ENCODE results near the gene GNAQ. TPM values are rescaled to one million over a fixed set of nuclear protein-coding genes. Genes with fewer than 3 reads are reported as not detected.
A peak's percentile ranks its signal among the peaks of the same experiment; 100 is the strongest.
"Not testable (repeated sequence)": the region's sequence is repeated elsewhere in the genome, so short reads cannot be mapped to it uniquely, and the experiment has no call there.

GNAQ gene
- polyA plus RNA-seq (2013, experiment 1 of 2; ENCODE audit: insufficient read length): 34.5 TPM
- polyA plus RNA-seq (2013, experiment 2 of 2; ENCODE audit: insufficient read length): 32.9 TPM

DNA sequence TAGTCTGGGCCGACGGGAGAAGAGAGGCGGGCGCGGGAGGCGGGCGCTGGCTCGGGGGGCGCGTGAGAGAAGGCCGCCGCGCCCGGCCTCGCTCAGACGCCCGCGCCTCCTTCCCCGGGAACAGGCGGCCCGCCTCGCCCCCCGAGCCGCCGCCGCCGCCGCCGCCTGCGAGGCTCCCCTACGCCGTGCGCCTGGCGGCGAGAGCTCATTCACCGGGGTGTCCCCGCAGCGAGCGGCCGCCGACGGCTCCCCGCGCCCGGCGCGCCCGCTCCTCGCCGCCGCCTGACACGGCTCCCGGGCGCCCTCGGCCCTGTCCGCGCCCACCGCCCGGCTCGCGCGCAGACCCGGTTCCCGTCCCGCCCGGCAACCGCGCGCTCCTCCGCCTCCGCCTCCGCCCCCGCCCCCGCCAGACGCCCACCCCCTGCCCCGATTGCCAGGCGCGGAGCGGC is at the start of gene GNAQ:
GNAQ (minus strand) TSS at position 368 of the 449 bp plus-strand sequence. CDS start 576 bp downstream, outside the sequence.
- no peak for DNase-seq

DNA sequence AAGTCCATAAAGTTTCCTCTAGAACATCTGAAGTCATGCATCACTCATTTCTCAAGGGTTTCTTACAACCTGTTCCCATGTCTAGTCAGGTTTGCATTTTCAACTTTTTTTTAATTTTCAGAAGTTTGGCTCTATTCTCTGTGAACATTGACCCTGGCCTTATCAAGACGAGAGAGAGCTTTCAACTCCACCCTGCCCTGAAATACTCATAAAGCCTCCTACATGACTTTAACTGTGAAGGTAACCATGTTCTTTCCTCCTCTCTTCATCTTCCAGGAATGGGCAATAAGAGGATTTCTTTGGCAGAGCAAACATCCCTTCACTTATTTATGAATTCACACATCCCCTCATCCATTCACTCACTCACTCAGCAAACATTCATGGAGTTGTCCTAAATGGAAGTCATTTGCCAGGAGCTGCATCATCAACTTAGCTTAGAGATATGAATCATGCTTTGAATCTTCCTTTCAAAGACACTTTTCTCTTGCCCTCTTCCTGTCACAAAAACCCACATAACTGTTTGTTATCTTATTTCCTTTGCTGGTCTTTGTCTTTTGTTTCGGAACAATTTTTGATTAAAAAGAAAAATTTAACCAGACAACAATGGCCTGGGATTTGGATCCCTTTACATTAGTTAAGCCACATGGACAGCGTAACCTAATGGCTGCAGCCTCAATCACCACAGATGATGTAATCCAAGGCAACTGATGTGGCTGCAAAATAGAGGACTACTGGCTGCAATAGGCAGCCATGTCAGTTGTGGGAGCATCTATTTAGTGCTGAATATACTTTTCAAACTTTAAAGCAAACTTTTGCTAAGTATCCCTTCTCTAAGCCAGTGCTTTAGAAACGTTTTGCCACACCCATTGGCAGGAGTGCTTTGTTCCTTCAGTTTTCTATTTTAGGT is 43.0 kb upstream of the GNAQ start:
- DNase-seq: peak; percentile 3

DNA sequence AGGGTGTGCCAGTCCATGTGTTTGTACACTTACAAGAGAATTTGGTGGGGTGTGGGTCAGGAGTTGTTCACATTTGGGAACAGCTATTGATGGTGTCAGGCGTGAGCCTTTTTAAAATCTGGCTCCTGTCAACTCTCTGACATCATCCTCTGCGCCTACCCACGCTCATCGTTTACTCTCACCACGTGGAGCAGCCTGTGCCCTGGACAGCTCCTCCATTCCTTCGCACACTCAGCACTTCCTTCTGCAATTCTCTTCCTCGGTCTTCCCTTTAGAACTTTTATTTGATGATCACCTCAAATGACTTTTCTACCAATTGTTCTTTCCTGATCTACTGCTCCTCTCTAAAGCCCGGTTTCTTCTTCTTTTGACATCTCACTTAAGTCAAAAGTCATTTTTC is 42.1 kb upstream of the GNAQ start:
- DNase-seq: no peak

DNA sequence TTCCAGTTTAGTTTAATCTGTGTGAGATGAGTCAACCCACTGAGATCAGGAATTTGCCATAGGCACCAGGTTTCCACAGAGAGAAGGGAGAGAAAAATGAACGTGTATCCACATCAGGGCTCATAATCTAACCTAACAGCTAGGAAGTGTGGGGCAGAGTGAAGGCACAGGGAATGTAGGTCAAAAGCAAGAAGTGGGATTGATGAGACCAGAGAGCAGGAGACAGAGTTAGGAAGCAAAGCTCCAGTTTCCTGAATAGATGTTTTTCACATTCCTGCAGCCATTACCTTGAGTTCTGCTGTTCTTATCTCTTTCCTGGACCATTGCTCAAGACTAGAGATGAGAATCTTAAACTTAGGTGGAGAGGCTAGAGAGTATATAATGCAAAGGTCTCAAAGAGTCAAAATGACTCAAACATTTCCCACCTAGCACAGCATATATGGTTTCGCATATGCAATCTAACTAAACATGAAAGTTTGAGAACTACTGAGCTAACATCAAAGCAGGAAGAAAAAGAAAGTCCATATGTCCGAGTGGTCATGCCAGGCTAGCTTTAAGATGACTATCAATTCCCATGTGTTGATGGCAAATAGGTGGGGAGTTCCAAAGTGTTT is 41.1 kb upstream of the GNAQ start:
- DNase-seq: no peak

DNA sequence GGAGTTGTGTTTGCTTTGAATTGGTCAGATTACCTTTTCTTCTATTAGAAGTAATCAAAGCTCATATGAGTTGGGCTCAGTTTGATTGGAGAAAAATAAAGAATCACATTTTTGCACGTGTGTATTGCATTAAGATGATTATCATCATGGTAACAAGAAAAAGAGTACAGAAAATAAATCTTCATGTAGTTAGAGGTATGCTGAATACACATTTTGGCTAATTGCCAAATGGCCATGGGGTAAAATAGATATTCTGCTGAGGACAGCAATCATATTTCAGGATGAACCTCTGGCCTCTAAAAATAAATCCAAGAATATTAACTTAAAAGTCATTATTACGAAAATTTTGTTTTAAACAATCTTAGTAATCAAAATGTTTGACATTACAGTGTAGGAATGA is 38.9 kb upstream of the GNAQ start:
- DNase-seq: no peak

DNA sequence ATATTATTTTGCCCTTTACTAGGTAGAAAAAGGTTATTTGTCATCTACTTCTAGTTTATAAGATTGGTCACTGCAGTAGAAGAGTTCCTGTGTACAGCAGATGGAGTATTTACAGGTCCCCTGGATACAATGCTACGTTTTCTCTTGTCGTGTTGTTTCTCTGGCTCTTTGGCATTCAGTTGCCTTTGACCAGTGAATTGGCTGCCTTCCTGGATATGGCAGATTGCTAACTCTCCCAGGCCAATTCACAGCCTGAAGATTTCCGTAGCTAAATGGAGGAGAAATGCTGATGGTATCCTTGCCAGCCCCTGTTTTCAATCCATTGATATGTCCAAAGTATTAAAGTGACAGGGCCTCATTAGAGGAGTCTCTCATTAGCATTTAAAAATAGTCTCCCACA is 32.5 kb upstream of the GNAQ start:
- no peak for DNase-seq

DNA sequence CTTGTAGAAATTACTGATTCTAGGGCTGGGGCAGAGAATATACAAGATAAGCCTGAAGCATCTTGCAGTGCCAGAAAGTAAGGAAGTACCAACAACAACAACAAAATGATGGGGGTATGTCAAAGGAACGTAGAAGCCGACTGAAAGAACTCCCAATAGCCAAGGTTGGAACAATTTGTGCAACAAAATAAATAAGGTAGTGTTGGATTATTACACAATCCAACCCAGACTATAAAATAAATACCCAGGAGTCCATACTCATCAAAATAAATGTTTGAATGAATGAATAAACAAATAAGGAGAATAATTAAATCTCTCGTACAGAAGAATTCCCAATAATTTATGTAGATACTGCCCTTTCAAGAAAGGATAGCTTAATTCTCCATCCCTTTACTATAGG is 31.1 kb upstream of the GNAQ start:
- DNase-seq: no peak

DNA sequence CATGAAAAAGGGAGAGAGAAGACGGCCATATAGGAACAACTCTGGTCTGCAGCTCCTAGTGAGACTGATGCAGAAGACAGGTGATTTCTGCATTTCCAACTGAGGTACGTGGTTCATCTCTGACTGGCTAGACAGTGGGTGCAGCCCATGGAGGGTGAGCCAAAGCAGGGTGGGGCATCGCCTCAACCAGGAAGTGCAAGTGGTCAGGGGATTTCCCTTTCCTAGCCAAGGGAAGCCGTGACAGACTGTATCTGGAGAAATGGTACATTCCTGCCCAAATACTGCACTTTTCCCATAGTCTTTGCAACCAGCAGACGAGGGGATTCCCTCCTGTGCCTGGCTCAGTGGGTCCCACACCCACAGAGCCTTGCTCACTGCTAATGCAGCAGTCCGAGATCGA is 22.6 kb upstream of the GNAQ start:
- DNase-seq: not testable (repeated sequence)

DNA sequence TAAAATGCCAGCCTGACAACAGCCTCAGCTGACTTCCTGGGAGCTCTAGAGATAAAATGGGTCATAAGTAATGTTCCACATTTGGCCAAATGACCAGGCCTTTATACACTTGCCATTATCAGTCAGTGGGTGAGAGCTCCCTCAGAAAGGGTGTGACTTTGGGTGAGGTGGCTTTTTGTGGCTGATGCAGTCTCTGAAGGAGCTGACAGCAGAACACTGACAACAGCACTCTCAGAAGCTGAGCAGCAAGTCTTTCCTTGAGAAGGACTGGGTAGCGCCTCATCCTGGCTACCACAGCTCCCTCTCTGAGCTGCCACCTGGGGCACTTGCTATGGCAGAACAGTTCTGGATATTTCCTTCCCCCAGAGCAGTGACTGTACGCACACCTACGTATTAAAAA is 22.0 kb upstream of the GNAQ start:
- no peak for DNase-seq

DNA sequence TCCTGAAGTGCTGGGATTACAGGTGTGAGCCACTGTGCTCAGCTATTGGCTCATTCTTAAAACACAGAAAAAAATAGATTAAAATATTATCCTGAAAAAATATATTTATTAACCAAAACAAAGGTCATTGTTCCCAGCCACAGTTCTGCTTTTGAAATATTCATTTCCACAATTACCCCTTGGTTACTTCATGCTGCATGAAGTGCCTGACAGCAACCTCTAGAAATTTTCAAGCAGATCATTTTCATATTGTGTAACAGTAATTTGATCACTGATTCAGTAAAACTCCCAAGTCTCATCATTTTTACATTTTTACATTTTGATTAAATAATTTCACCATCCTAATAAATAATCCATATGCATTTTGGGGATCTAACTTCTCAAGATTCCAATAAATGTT is 18.8 kb upstream of the GNAQ start:
- no peak for DNase-seq

DNA sequence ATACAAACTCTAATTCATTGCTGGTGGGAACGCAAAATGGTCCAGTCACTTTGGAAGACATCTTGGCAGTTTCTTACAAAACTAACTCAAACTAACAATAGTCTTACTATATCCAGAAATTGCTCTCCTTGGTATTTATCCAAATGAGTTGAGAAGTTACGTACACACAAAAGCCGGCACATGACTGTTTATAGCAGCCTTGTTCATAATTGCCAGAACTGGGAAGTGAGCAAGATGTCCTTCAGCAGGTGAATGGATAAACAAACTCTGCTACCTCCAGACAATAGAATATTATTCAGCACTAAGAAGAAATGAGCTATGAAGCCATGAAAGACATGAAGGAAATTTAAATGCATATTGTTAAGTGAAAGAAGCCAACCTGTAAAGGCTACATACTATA is 17.9 kb upstream of the GNAQ start:
- no peak for DNase-seq

DNA sequence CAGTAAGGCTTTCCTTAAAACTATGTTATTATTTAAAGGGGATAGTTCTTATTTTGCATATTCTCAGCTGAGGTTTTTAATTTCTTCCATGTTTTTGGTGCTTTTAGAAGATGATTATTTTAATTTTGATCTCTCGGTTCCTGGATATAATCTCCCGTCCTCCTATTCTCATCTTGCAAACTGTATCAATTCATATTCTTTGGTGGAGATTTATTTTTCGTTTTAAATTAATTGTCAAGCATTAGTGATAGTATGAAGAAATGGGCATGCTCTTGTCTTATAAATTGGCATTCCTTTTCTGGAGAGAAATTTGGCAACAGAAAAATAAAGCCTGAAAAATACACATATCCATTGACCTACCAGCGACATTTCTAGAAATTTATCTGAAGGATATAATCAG is 15.5 kb upstream of the GNAQ start:
- no peak for DNase-seq

DNA sequence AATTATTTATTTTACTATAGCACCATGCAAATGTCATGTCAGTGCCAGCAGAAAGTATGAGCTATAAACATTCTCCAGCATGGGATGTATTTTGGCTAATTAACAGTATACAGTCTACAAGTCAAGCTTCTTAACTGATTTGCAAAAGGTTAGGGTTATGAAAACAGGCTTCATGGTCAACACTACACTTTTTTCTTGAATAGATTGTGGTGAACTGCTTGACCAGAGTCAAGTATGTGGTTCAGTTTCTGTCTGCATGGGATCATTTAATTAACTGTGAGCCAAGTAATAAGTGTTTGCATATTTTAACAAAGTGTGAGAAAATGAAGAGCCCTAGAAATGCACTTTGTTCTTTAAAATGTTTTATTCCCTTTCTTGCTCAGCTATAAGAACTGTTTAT is 14.5 kb upstream of the GNAQ start:
- no peak for DNase-seq

DNA sequence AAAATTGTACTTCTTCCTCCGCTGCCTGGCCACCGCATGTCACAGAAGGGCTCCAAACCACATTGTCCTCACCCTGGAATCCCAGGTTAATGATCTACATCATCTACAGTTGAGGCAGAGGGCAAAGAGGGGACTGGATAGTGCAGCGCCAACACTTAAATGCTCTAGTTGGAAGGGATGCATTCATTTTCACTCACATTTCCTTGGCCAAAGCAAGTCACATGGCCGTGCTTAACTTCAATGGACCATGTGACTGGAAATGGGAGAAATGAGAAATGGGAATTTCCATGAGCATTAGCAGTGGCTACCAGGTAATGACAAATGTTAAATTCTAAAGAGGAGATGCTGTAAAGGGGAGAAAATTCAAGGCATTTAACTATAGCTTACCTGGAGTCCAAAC is 13.3 kb upstream of the GNAQ start:
- DNase-seq: no peak

DNA sequence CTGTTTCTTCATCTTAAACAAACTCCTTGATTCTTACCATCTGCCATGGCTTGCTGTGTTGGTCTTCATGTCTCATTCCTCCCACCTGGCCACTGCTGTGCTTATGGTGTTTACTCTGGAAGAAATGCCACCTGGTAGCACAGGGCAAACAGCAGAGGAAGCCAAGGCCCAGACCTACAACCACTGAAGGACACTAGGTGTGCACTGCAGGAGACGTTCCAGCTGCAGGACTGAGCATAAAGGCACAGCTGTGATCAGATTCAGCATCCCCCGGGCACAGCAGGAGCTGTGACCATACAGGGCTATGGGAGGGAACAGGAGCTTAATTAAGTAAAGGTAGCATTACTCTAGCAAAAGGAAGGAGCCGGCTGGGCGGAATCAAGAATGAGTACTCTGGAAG is 12.6 kb upstream of the GNAQ start:
- DNase-seq: no peak

DNA sequence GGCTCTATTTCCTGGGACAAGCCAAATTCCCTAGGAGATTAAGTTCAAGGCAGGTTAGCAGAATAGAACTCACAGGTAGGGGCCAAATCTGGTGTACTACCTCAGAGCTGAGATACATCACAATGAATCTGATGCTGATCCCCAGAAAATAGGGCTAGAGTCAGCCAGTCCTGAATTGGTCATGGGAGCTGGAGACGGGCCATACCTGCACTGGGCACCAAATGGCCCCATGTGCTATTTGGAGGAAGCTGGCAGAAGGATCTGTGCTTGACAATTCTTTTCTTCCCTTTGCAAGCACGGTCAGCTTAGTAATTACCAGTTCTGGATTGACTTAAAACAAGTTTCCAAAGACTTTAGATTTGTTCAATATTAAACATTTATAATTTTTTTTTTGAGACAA is 10.4 kb upstream of the GNAQ start:
- no peak for DNase-seq

DNA sequence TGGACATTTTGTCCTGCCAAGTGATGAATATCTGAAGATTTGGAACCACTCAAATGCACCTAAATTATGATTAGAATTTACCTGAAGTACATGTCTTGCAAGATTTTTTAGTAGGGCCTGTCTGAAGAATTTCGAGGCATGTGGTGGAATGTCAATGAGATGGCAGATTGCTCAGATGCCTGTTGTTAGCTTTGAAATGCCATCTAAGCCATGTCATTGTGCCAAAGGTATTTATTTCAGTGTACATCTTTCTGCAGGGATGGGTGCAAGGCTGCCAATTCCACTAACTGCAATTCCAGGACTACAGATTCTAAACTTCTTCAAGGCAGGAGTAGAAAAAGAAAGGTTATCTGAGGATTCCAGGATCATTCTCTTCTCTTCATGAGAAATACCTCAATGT is 9.1 kb upstream of the GNAQ start:
- no peak for DNase-seq

DNA sequence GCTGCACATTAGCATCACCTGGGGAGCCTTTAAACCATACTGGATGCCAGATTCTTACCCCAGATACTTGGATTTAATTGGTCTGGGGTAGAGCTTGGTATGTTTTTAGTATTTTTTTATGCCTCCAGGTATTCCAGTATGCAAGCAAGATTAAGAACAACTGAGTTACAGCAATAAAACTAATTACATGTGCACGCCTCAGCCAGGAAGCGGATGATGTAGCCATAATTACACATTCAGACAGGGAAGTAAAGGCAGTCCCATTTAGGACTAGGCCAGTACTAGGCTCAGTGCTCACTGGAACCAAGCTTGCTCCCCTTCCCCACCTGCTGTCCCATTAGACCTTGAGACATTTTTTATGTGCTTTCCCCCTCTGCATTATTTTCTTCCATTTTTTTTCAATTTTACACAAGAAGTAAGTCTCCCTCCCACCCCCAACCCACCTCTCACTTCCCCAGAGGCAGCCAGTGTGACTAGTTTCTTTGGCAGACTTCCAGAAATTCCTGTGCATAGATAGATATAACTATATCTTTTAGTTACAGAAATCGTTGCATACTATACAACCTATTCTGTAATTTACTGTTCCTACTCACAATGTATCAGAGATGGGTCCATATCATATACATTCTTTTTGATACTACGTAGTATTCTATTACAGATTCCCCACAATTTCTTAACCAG is 7.1 kb upstream of the GNAQ start:
- DNase-seq: peak; percentile 26

DNA sequence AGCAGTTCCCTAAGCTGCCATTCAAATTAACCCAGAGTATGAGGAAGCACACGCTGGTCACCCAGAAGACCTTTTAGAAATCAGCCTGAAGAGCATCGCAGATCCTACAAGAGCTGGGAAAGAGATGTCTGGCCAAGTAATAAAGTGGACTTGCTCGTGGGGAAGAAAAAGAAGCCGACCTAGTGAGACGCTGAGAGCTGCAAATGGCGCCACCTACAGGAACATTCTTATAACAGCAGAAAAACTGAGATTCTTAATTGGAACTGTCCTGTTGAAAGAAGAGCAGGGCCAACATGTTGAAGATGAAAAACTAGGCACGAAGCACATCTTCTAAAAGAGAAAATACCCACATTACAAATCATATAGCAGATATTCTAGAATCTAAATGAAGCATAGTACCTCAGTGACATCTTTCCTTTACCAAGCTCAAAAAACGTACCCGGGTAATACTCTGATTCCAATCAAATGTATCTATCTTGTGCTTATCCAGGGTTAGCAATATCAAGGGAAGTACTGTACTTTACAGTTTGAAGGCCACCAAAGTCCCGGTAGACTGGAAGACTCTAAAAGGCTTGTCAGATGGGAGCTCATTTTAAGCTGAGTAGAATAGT is 3.9 kb upstream of the GNAQ start:
- DNase-seq: peak; percentile 77

DNA sequence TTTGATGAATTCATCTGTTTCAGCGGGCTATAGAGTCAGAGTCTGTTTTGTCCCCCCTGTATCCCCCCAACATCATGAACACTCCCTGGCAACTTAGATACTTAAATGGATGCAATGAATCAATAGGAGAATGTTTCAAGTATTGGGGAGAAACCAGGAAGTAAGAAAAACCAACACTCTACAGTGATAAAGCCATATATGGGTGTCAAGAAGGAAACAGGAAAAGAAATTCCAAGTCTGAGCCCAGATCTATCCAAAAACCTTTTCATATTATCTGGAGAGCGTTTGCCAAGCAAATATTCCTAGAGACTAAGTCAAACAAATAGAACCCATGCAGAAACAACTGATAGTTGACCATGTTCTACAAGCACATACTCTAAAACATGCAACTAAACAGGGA is 2.3 kb upstream of the GNAQ start:
- DNase-seq: no peak

DNA sequence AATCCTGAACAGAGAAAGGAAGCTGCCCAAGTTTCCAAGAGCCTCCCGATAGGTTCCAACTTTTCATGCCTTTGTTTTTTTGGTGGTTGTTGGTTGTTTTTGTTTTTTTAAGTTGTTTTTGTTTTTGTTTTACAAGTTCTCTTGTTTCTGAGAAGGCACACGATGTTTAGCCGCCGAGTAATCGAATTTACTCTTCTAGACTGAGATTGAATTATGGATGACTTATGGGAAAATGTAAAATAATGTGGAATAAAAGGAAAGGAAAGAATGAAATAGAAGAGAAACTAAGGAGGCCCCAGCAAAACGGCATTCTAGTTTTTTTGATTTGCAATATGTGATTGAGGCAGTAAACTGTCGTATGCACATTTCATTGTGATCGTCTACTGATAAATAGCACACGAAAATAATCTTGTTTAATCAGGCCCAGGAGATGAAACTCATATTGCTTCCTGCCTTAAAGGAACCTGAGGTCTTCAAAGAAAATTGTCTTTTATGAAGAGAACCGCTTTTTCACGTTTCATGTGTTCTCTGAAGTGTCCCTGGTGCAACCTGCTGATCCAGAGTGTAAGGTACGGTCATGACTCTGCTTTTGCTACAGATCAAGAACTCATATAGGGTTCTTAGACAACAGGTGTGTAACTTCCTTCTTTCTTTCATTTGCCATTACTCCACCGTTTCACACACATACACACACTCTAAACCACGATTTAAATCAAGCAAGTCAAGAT is 1.3 kb upstream of the GNAQ start:
- no peak for DNase-seq
